Smooth muscle cell (in vitro differentiated cells): ENCODE data around the gene HBP1. TPM values are rescaled to one million over a fixed set of nuclear protein-coding genes. Genes with fewer than 3 reads are reported as not detected.

Source experiments
- DNase-seq: peaks from one replicate; lab custom pipeline; 2025; ENCODE audit not compliant: unreplicated experiment; lab: John Stamatoyannopoulos, UW
- H2AFZ ChIP-seq: fragments of 200-600 bp; sonication (generic); 2 replicates; pipeline ENCODE4 v1.6.0; 2016; ENCODE audit warnings: antibody characterized with exemption, low read depth, mild to moderate bottlenecking
- H3F3A ChIP-seq: fragments of 200-600 bp; sonication (generic); 2 replicates; pipeline ENCODE4 v1.6.0; 2017; ENCODE audit warnings: antibody characterized with exemption, low read depth
- H3K27ac ChIP-seq: fragments of 200-600 bp; sonication (generic); 2 replicates; pipeline ENCODE4 v1.5.1; 2016; ENCODE audit warnings: low read depth, mild to moderate bottlenecking
- H3K27me3 ChIP-seq: fragments of 200-600 bp; sonication (generic); 2 replicates; pipeline ENCODE4 v1.6.1; 2016; ENCODE audit warnings: low read depth, mild to moderate bottlenecking
- H3K36me3 ChIP-seq: fragments of 200-600 bp; sonication (generic); 2 replicates; pipeline ENCODE4 v1.5.1; 2016; ENCODE audit warnings: low read depth
- H3K4me1 ChIP-seq: fragments of 200-600 bp; sonication (generic); 2 replicates; pipeline ENCODE4 v1.5.1; 2016; ENCODE audit warnings: low read depth
- H3K4me2 ChIP-seq: fragments of 200-600 bp; sonication (generic); 2 replicates; pipeline ENCODE4 v1.6.0; 2016; ENCODE audit warnings: mild to moderate bottlenecking
- H3K4me3 ChIP-seq: fragments of 200-600 bp; sonication (generic); 2 replicates; pipeline ENCODE4 v1.5.1; 2016; ENCODE audit warnings: mild to moderate bottlenecking
- H3K79me2 ChIP-seq: fragments of 200-600 bp; sonication (generic); 2 replicates; pipeline ENCODE4 v1.6.0; 2016; ENCODE audit warnings: low read depth, mild to moderate bottlenecking
- H3K9ac ChIP-seq: fragments of 200-600 bp; sonication (generic); 2 replicates; pipeline ENCODE4 v1.6.0; 2016; ENCODE audit warnings: low read depth
- H3K9me3 ChIP-seq: fragments of 200-600 bp; sonication (generic); replicated peaks from 2 replicates; pipeline ENCODE4 v1.5.1; 2016; ENCODE audit warnings: low read depth
- H4K20me1 ChIP-seq: fragments of 200-600 bp; sonication (generic); 2 replicates; pipeline ENCODE4 v1.6.0; 2016; ENCODE audit warnings: low read depth
- WGBS: methylation state at CpG from one replicate; pipeline ENCODE4 v1.1.7; 2016; ENCODE audit warnings: low lambda C conversion rate; 5-methylcytosine and 5-hydroxymethylcytosine counted together
- polyA plus RNA-seq: library from polyadenylated mRNA; unstranded; fragments of >200 nt; fragmentation: Nextera tagmentation; extraction: Ambion mirVana; gene quantifications from 2 replicates; pipeline ENCODE4 v1.2.1, GENCODE V29; 2016
- total RNA-seq: library from RNA; depleted of rRNA; stranded (reverse); fragments of >200 nt; gene quantifications from 2 replicates; pipeline ENCODE4 v1.2.3, GENCODE V29; 2014
- TF ChIP-seq, protein P1 (sequence below): fragments of 200-600 bp; sonication (generic); IDR thresholded peaks from 2 replicates; pipeline ENCODE4 v1.5.1; 2017; ENCODE audit warnings: borderline replicate concordance, mild to moderate bottlenecking, antibody characterized with exemption; ENCODE audit not compliant: insufficient read depth, poor library complexity, severe bottlenecking

The HBP1 gene
- total and polyA plus RNA-seq, 2 experiments from 2014 or later: 57.9 to 102 TPM

DNA sequence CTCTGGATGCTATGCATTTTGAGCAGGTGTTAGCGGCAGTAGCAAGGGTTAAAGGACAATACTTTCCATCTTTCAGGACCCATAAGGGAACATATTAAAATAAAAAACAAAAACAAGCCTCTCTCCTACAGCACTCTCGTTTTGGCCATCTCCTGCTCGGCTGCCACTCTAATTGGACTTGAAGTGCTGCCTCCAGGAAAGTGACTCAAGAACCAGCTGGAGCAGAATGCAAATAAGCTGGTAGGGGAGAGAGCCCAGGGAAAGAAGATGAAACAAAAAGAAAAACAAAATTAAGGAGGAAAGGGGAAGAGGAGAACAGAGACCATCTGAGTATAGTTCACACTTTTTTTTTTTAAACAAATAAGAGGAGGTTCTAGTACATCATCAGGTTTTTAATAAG, 65.6 kb downstream of the HBP1 start:
- no peaks in the 10 kb centered on the region for H3K9me3 ChIP-seq
- TF ChIP-seq, protein P1, sequence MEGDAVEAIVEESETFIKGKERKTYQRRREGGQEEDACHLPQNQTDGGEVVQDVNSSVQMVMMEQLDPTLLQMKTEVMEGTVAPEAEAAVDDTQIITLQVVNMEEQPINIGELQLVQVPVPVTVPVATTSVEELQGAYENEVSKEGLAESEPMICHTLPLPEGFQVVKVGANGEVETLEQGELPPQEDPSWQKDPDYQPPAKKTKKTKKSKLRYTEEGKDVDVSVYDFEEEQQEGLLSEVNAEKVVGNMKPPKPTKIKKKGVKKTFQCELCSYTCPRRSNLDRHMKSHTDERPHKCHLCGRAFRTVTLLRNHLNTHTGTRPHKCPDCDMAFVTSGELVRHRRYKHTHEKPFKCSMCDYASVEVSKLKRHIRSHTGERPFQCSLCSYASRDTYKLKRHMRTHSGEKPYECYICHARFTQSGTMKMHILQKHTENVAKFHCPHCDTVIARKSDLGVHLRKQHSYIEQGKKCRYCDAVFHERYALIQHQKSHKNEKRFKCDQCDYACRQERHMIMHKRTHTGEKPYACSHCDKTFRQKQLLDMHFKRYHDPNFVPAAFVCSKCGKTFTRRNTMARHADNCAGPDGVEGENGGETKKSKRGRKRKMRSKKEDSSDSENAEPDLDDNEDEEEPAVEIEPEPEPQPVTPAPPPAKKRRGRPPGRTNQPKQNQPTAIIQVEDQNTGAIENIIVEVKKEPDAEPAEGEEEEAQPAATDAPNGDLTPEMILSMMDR: no peak
- no peaks in the 10 kb centered on the region for H3K27me3 ChIP-seq
- H3K9ac ChIP-seq: no peak overlapping the region
- no peak overlapping the region for H3K4me3 ChIP-seq
- H3K4me1 ChIP-seq: no peaks in the 10 kb centered on the region
- peaks cover 3% of the 10 kb centered on the region for H4K20me1 ChIP-seq
- no peak overlapping the region for H3K27ac ChIP-seq
- H3F3A ChIP-seq: no peaks in the 10 kb centered on the region
- H2AFZ ChIP-seq: no peak overlapping the region
- 63% methylated on average over 3 of the region's 3 CpGs for WGBS
- DNase-seq: no peak
- H3K4me2 ChIP-seq: no peak overlapping the region
- no peaks in the 10 kb centered on the region for H3K36me3 ChIP-seq
- H3K79me2 ChIP-seq: no peaks in the 10 kb centered on the region

DNA sequence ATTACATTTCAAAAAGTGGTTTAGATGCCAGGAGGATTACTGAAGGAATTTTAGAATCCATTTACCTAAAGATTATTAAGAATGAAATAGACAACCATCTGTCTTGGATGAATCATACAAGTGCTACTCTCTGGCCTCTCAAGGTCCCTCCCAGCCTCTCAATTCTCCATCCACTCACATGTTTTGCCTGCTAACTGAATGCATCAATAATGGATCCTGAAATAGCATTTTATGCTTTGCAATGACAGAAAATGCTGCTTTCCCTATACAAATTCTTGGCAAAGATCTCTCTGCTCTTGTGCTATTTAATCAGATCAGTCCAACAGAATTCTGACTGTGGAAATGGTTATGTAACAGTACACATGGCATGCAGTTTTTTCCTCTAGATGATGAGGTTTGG, 68.1 kb downstream of the HBP1 start:
- no peaks in the 10 kb centered on the region for H3F3A ChIP-seq
- H3K27me3 ChIP-seq: no peaks in the 10 kb centered on the region
- TF ChIP-seq, protein P1: no peak
- H3K36me3 ChIP-seq: no peaks in the 10 kb centered on the region
- H3K4me1 ChIP-seq: no peaks in the 10 kb centered on the region
- H3K27ac ChIP-seq: no peak overlapping the region
- no peak overlapping the region for H3K4me3 ChIP-seq
- no peak overlapping the region for H3K4me2 ChIP-seq
- H4K20me1 ChIP-seq: peaks cover 3% of the 10 kb centered on the region
- DNase-seq: no peak
- H3K79me2 ChIP-seq: no peaks in the 10 kb centered on the region
- H2AFZ ChIP-seq: no peak overlapping the region
- H3K9me3 ChIP-seq: no peaks in the 10 kb centered on the region
- H3K9ac ChIP-seq: no peak overlapping the region

DNA sequence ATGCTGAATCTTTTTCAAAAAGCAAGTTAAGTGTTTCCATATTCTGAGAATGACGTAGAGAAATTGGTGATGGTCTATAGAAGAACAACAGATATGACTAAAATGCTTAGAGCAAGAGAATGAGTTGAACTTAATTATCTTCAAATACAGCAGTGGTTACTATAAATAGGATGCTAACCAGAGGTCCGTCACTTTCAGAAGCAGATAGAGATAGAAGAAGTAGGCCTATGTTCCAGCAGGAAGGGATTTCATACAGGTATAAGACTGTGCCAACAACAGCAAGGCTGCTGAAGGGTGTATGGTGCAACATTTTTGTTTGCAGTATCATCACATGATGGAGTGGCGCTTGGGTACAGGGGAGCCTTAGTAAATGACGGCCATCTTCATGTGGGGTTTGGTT, 68.6 kb downstream of the HBP1 start:
- no peak for DNase-seq
- Histone ChIP-seq H3K27me3 (no peaks in the 10 kb centered on the region), H3F3A (no peaks in the 10 kb centered on the region), H3K9ac (no peak overlapping the region), H2AFZ (no peak overlapping the region), H3K79me2 (no peaks in the 10 kb centered on the region), H3K4me3 (no peak overlapping the region), H4K20me1 (peaks cover 2% of the 10 kb centered on the region), H3K36me3 (no peaks in the 10 kb centered on the region), H3K4me1 (no peaks in the 10 kb centered on the region), H3K9me3 (no peaks in the 10 kb centered on the region), H3K27ac (no peak overlapping the region), H3K4me2 (no peak overlapping the region)
- 94% methylated on average over 4 of the region's 4 CpGs for WGBS
- TF ChIP-seq, protein P1: no peak

DNA sequence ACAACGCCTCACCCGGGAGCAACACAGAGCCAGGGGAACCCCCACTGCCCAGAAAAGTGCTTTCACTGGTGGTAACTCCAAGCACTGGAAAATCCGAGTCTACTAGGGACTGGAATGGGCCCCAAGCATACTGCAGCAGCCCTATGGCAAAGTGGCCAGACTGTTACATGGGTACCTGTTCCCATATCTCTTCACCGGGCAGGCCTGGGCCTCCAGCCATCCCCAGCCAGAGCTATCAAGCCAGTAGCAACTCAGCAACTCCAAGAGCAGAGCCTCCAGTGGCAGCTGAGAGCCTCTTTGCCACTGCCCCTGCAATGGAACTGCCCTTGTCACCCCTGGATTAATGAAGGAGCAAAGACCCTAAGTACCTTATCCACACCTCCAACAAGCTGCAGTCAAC, 73.5 kb downstream of the HBP1 start:
- WGBS: 99% methylated on average over 4 of the region's 4 CpGs
- no peak overlapping the region for H3K4me3 ChIP-seq
- no peak for DNase-seq

More for the DNA sequence above, 73.5 kb downstream of the HBP1 start:
- Histone ChIP-seq H3K9me3 (peaks cover 4% of the 10 kb centered on the region), H3K4me2 (no peak overlapping the region), H3K27ac (no peak overlapping the region), H3K27me3 (no peaks in the 10 kb centered on the region), H2AFZ (no peak overlapping the region), H3F3A (no peaks in the 10 kb centered on the region), H3K9ac (no peak overlapping the region), H3K4me1 (no peaks in the 10 kb centered on the region), H3K36me3 (peaks cover 18% of the 10 kb centered on the region), H4K20me1 (no peaks in the 10 kb centered on the region), H3K79me2 (no peaks in the 10 kb centered on the region)
- TF ChIP-seq, protein P1: no peak
